Mesodermal cell (in vitro differentiated cells): ENCODE results near the gene MB. TPM values are rescaled to one million over a fixed set of nuclear protein-coding genes. Genes with fewer than 3 reads are reported as not detected.
"Not testable (repeated sequence)": the region's sequence is repeated elsewhere in the genome, so short reads cannot be mapped to it uniquely, and the experiment has no call there.

Experiments used
- H3K27ac ChIP-seq: 2 replicates; pipeline ENCODE4 v1.7.0; 2013; ENCODE audit warnings: mild to moderate bottlenecking, low read depth, low read length, moderate library complexity; ENCODE audit not compliant: severe bottlenecking
- H3K36me3 ChIP-seq: 2 replicates; pipeline ENCODE4 v1.7.1; 2013; ENCODE audit warnings: mild to moderate bottlenecking, low read length, moderate library complexity; ENCODE audit not compliant: control insufficient read depth, insufficient read depth
- H3K4me1 ChIP-seq: one replicate; pipeline ENCODE4 v1.7.1; 2013; ENCODE audit warnings: mild to moderate bottlenecking, low read length; ENCODE audit not compliant: insufficient read depth, control insufficient read depth, poor library complexity, severe bottlenecking
- H3K4me3 ChIP-seq: 2 replicates; pipeline ENCODE4 v1.7.0; 2013; ENCODE audit warnings: low read length, control low read depth, mild to moderate bottlenecking; ENCODE audit not compliant: insufficient read depth, poor library complexity, severe bottlenecking; ENCODE audit errors: extremely low read depth
- H3K9me3 ChIP-seq: 2 replicates; pipeline ENCODE4 v1.7.1; 2013; ENCODE audit warnings: mild to moderate bottlenecking, low read length, moderate library complexity; ENCODE audit not compliant: control insufficient read depth
- WGBS, 2 experiments: methylation state at CpG; one replicate each; pipeline ENCODE4 v1.1.5; 2013; ENCODE audit warnings: missing lambda C conversion rate in 2 of 2; ENCODE audit not compliant: insufficient coverage in 2 of 2; 5-methylcytosine and 5-hydroxymethylcytosine counted together
- polyA plus RNA-seq, 2 experiments: library from polyadenylated mRNA; stranded (reverse); fragments of 50-300 nt; gene quantifications; one replicate each; pipeline ENCODE4 v1.2.3, GENCODE V29; 2013

MB gene
- polyA plus RNA-seq (2013, experiment 1 of 2), result not detected
- polyA plus RNA-seq (2013, experiment 2 of 2), result not detected

GRCh38 chr22:35617137-35617755 lies at the start of gene MB:
Gene MB (minus strand): TSS chr22:35617329. CDS start chr22:35617257, 72 bp downstream.
- no peak within 1 kb of the TSS for H3K4me3 ChIP-seq
- no peaks in the 10 kb centered on the region for H3K4me1 ChIP-seq
- no peaks in the 10 kb centered on the region for H3K36me3 ChIP-seq
- no peaks in the 10 kb centered on the region for H3K9me3 ChIP-seq
- no peak within 1 kb of the TSS for H3K27ac ChIP-seq
- 84 to 87% methylated on average over 15 of the region's 16 CpGs for WGBS, 2 experiments

GRCh38 chr22:35666699-35667098 lies 49.6 kb upstream of the MB start:
- H3K27ac ChIP-seq, result not testable (repeated sequence)

GRCh38 chr22:35664955-35665587 lies 47.9 kb upstream of the MB start:
- Histone ChIP-seq H3K36me3 (no peaks in the 10 kb centered on the region), H3K27ac (no peak overlapping the region), H3K4me3 (no peak overlapping the region), H3K4me1 (no peaks in the 10 kb centered on the region), H3K9me3 (peaks cover 22% of the 10 kb centered on the region)
- WGBS, 2 experiments, result 90 to 92% methylated on average over 3 to 4 of the region's 5 CpGs

More at GRCh38 chr22:35666699-35667098, 49.6 kb upstream of the MB start:
- WGBS, 2 experiments, result 73 to 78% methylated on average over 1 of the region's 1 CpG
- H3K4me1 ChIP-seq, H3K4me3 ChIP-seq, H3K36me3 ChIP-seq: not testable (repeated sequence)
- peaks cover 22% of the 10 kb centered on the region for H3K9me3 ChIP-seq

GRCh38 chr22:35663371-35663770 lies 46.2 kb upstream of the MB start:
- H3K9me3 ChIP-seq, result peaks cover 22% of the 10 kb centered on the region
- H3K4me1 ChIP-seq, result no peaks in the 10 kb centered on the region
- no peak overlapping the region for H3K27ac ChIP-seq
- no peaks in the 10 kb centered on the region for H3K36me3 ChIP-seq
- H3K4me3 ChIP-seq, result no peak overlapping the region
- no CpG with 5 or more reads among the region's 3 CpGs for WGBS, 2 experiments

GRCh38 chr22:35662914-35663313 lies 45.8 kb upstream of the MB start:
- Histone ChIP-seq H3K9me3 (peaks cover 17% of the 10 kb centered on the region), H3K36me3 (no peaks in the 10 kb centered on the region), H3K27ac (no peak overlapping the region), H3K4me3 (no peak overlapping the region), H3K4me1 (no peaks in the 10 kb centered on the region)
- WGBS, 2 experiments, result 100% methylated on average over 1 of the region's 2 CpGs; no CpG with 5 or more reads in 1 of the 2 experiments

GRCh38 chr22:35661464-35661863 lies 44.3 kb upstream of the MB start:
- H3K9me3 ChIP-seq, result peaks cover 10% of the 10 kb centered on the region
- H3K27ac ChIP-seq, result no peak overlapping the region
- whole genome bisulfite sequencing, 2 experiments, result 83% methylated on average over 1 of the region's 2 CpGs; no CpG with 5 or more reads in 1 of the 2 experiments
- no peaks in the 10 kb centered on the region for H3K4me1 ChIP-seq
- no peak overlapping the region for H3K4me3 ChIP-seq
- no peaks in the 10 kb centered on the region for H3K36me3 ChIP-seq

GRCh38 chr22:35660291-35661127 lies 43.4 kb upstream of the MB start:
- no peak overlapping the region for H3K4me3 ChIP-seq
- no peak overlapping the region for H3K27ac ChIP-seq
- H3K4me1 ChIP-seq, result no peaks in the 10 kb centered on the region
- H3K36me3 ChIP-seq, result no peaks in the 10 kb centered on the region
- H3K9me3 ChIP-seq, result peaks cover 12% of the 10 kb centered on the region
- 91 to 95% methylated on average over 1 to 2 of the region's 2 CpGs for WGBS, 2 experiments

- Histone ChIP-seq H3K36me3 (no peaks in the 10 kb centered on the region), H3K9me3 (peaks cover 6% of the 10 kb centered on the region), H3K4me1 (no peaks in the 10 kb centered on the region), H3K4me3 (no peak overlapping the region), H3K27ac (no peak overlapping the region)
- WGBS, 2 experiments, result 78 to 91% methylated on average over 1 to 3 of the region's 5 CpGs
Observed at GRCh38 chr22:35657571-35658312, 40.6 kb upstream of the MB start.

GRCh38 chr22:35656284-35656752 lies 39.2 kb upstream of the MB start:
- Histone ChIP-seq H3K4me3 (no peak overlapping the region), H3K4me1 (no peaks in the 10 kb centered on the region), H3K27ac (no peak overlapping the region), H3K9me3 (peaks cover 6% of the 10 kb centered on the region), H3K36me3 (no peaks in the 10 kb centered on the region)
- 84 to 94% methylated on average over 2 to 3 of the region's 5 CpGs for WGBS, 2 experiments

GRCh38 chr22:35653824-35654223 lies 36.7 kb upstream of the MB start:
- Histone ChIP-seq H3K9me3 (peaks cover 6% of the 10 kb centered on the region), H3K4me1 (no peaks in the 10 kb centered on the region), H3K4me3 (no peak overlapping the region), H3K36me3 (no peaks in the 10 kb centered on the region), H3K27ac (no peak overlapping the region)
- no CpG with 5 or more reads among the region's 1 CpG for WGBS, 2 experiments
